Loucy (cell line): ENCODE results near the gene PARVA.
"Not testable (repeated sequence)": the region's sequence is repeated elsewhere in the genome, so short reads cannot be mapped to it uniquely, and the experiment has no call there.

Source experiments
- H2AFZ ChIP-seq: fragments of 200-600 bp; sonication (generic); 2 replicates; pipeline ENCODE4 v1.6.0; 2016; ENCODE audit warnings: antibody characterized with exemption, mild to moderate bottlenecking, low read length, moderate library complexity
- H3F3A ChIP-seq: fragments of 200-600 bp; 2 replicates; pipeline ENCODE4 v1.6.0; 2016; ENCODE audit warnings: antibody characterized with exemption, low read depth, mild to moderate bottlenecking
- H3K27me3 ChIP-seq: fragments of 200-600 bp; sonication (generic); 2 replicates; pipeline ENCODE4 v1.6.1; 2014; ENCODE audit warnings: low read length, mild to moderate bottlenecking; ENCODE audit not compliant: insufficient read depth, poor library complexity, severe bottlenecking
- H3K36me3 ChIP-seq: fragments of 200-600 bp; sonication (generic); 2 replicates; pipeline ENCODE4 v1.6.1; 2016; ENCODE audit warnings: low read length; ENCODE audit not compliant: insufficient read depth
- H3K4me1 ChIP-seq: fragments of 200-600 bp; sonication (generic); 2 replicates; pipeline ENCODE4 v1.5.1; 2014; ENCODE audit warnings: low read length, mild to moderate bottlenecking; ENCODE audit not compliant: insufficient read depth, poor library complexity, severe bottlenecking
- H3K4me2 ChIP-seq: fragments of 200-600 bp; sonication (generic); 2 replicates; pipeline ENCODE4 v1.6.0; 2014; ENCODE audit warnings: antibody characterized with exemption, low read length, low read depth, mild to moderate bottlenecking; ENCODE audit not compliant: poor library complexity, severe bottlenecking
- H3K4me3 ChIP-seq: fragments of 200-600 bp; sonication (generic); 2 replicates; pipeline ENCODE4 v1.5.1; 2014; ENCODE audit warnings: low read length, mild to moderate bottlenecking, mixed read lengths; ENCODE audit not compliant: poor library complexity, severe bottlenecking
- H3K79me2 ChIP-seq: fragments of 200-600 bp; sonication (generic); 2 replicates; pipeline ENCODE4 v1.6.1; 2014; ENCODE audit warnings: low read length; ENCODE audit not compliant: insufficient read depth
- H3K9ac ChIP-seq: fragments of 200-600 bp; sonication (generic); 2 replicates; pipeline ENCODE4 v1.6.0; 2014; ENCODE audit warnings: mild to moderate bottlenecking, low read depth, low read length, moderate library complexity; ENCODE audit not compliant: poor library complexity, severe bottlenecking
- H3K9me2 ChIP-seq: fragments of 200-600 bp; sonication (generic); replicated peaks from 2 replicates; pipeline ENCODE4 v1.6.1; 2016; ENCODE audit warnings: low read depth, low read length, mixed read lengths
- H3K9me3 ChIP-seq: fragments of 200-600 bp; sonication (generic); 2 replicates; pipeline ENCODE4 v1.6.1; 2014; ENCODE audit warnings: mild to moderate bottlenecking, antibody characterized with exemption, low read length, low read depth; ENCODE audit not compliant: insufficient read depth
- H4K20me1 ChIP-seq: fragments of 200-600 bp; sonication (generic); 2 replicates; pipeline ENCODE4 v1.6.0; 2014; ENCODE audit warnings: antibody characterized with exemption, low read length, mild to moderate bottlenecking; ENCODE audit not compliant: insufficient read depth, poor library complexity, severe bottlenecking
- EZH2phosphoT487 ChIP-seq: fragments of 200-600 bp; IDR thresholded peaks from 2 replicates; pipeline ENCODE4 v1.6.1; 2018; ENCODE audit warnings: antibody characterized with exemption, mild to moderate bottlenecking, moderate library complexity, borderline replicate concordance
- TF ChIP-seq, protein P1 (sequence below): fragments of 200-600 bp; sonication (generic); conservative IDR thresholded peaks from 2 replicates; pipeline ENCODE4 v1.5.1; 2014; ENCODE audit warnings: mild to moderate bottlenecking, antibody characterized with exemption, low read length

PARVA gene

DNA sequence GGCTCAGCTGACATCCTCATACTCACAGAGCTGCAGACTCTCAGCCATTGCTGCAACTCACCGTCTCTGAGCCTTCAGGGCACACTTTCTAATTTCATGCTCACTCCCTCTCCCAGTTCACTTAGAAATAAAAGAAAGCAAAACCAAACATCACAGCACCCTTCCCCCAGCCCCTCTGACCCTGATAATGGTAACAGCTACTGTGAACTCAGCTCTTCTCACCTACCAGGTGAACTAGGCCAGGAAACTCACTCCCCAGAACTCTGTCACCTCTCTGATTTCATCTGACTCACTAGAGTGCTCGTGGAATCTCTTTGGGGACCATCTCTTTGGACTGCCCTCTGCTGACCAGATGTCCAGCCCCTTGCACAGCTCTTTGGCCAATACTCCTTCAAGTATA, 14.5 kb upstream of the PARVA start:
- no peaks in the 10 kb centered on the region for H4K20me1 ChIP-seq
- TF ChIP-seq, protein P1, sequence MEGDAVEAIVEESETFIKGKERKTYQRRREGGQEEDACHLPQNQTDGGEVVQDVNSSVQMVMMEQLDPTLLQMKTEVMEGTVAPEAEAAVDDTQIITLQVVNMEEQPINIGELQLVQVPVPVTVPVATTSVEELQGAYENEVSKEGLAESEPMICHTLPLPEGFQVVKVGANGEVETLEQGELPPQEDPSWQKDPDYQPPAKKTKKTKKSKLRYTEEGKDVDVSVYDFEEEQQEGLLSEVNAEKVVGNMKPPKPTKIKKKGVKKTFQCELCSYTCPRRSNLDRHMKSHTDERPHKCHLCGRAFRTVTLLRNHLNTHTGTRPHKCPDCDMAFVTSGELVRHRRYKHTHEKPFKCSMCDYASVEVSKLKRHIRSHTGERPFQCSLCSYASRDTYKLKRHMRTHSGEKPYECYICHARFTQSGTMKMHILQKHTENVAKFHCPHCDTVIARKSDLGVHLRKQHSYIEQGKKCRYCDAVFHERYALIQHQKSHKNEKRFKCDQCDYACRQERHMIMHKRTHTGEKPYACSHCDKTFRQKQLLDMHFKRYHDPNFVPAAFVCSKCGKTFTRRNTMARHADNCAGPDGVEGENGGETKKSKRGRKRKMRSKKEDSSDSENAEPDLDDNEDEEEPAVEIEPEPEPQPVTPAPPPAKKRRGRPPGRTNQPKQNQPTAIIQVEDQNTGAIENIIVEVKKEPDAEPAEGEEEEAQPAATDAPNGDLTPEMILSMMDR = no peak
- no peak for TF ChIP-seq EZH2phosphoT487
- H3K9ac ChIP-seq = no peak overlapping the region

DNA sequence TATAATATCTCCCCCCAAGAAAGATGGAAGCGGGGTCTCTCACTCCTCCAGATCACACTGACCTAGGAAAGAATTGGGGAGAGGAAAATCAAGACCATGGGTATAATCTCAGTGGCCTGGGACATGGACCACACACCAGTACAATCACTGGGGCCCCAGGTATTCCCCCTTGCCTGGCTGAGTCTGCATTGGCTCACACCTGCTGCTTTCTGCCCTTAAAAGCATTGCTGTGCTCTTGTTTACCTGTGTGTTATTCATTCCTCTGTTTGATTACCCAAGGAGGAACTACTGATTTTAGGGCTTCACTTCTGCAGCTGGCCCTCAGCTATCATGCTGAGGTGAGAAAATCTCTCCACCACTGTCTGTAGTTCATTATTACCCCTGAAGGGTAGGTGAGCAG, 14.0 kb upstream of the PARVA start:
- no peak overlapping the region for H2AFZ ChIP-seq
- no peaks in the 10 kb centered on the region for H3K9me3 ChIP-seq
- H3K9me2 ChIP-seq = no peaks in the 10 kb centered on the region
- no peaks in the 10 kb centered on the region for H4K20me1 ChIP-seq
- no peak overlapping the region for H3K4me3 ChIP-seq
- H3K79me2 ChIP-seq = no peaks in the 10 kb centered on the region
- H3K4me2 ChIP-seq = no peak overlapping the region
- H3K36me3 ChIP-seq = no peaks in the 10 kb centered on the region
- H3F3A ChIP-seq = no peaks in the 10 kb centered on the region; the same call in 1 of the 2 replicates
- no peak for TF ChIP-seq EZH2phosphoT487
- TF ChIP-seq, protein P1 = no peak
- no peaks in the 10 kb centered on the region for H3K27me3 ChIP-seq
- H3K4me1 ChIP-seq = no peaks in the 10 kb centered on the region
- no peak overlapping the region for H3K9ac ChIP-seq

More for the DNA sequence above, 14.5 kb upstream of the PARVA start:
- no peaks in the 10 kb centered on the region for H3K36me3 ChIP-seq
- no peaks in the 10 kb centered on the region for H3K79me2 ChIP-seq
- H3K9me3 ChIP-seq = no peaks in the 10 kb centered on the region
- H3F3A ChIP-seq = no peaks in the 10 kb centered on the region; the same call in 1 of the 2 replicates
- H3K9me2 ChIP-seq = no peaks in the 10 kb centered on the region
- H2AFZ ChIP-seq = no peak overlapping the region
- H3K27me3 ChIP-seq = no peaks in the 10 kb centered on the region
- no peak overlapping the region for H3K4me2 ChIP-seq
- H3K4me3 ChIP-seq = no peak overlapping the region
- H3K4me1 ChIP-seq = no peaks in the 10 kb centered on the region

DNA sequence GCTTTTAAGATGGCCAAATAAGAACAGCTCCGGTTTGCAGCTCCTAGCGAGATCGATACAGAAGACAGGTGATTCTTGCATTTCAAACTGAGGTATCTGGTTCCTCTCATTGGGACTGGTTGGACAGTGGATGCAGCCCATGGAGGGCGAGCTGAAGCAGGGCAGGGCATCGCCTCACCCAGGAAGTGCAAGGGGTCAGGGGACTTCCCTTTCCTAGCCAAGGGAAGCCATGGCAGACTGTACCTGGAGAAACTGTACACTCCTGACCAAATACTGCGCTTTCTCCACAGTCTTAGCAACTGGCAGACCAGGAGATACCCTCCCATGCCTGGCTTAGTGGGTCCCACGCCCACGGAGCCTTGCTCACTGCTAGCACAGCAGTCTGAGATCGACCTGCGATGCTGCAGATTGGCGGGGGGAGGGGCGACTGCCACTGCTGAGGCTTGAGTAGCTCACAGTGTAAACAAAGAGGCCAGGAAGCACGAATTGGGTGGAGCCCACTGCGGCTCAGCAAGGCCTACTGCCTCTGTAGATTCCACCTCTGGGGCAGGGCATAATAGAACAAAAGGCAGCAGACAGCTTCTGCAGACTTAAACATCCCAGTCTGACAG, 11.3 kb upstream of the PARVA start:
- not testable (repeated sequence) for H3K9ac ChIP-seq, H3K4me3 ChIP-seq, H3K4me1 ChIP-seq, H3K9me2 ChIP-seq, H3K4me2 ChIP-seq, H3K27me3 ChIP-seq, H3K36me3 ChIP-seq, H2AFZ ChIP-seq, H4K20me1 ChIP-seq, H3K9me3 ChIP-seq, H3F3A ChIP-seq, H3K79me2 ChIP-seq

DNA sequence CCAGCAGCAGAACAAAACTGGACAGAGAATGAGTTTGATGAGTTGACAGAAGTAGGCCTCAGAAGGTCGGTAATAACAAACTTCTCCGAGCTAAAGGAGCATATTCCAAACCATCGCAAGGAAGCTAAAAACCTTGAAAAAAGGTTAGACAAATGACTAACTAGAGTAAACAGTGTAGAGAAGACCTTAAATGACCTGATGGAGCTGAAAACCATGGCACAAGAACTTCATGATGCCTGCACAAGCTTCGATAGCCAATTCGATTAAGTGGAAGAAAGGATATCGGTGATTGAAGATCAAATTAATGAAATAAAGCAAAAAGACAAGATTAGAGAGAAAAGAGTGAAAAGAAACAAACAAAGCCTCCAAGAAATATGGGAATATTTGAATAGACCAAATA, 10.3 kb upstream of the PARVA start:
- not testable (repeated sequence) for H3K79me2 ChIP-seq, H3K4me1 ChIP-seq, H3K4me3 ChIP-seq, H3K36me3 ChIP-seq, H3K9me3 ChIP-seq, H3K9me2 ChIP-seq, H3F3A ChIP-seq, H2AFZ ChIP-seq, H3K4me2 ChIP-seq, H4K20me1 ChIP-seq, H3K27me3 ChIP-seq, H3K9ac ChIP-seq
